Measurements from ENCODE around the gene VSX2.

DNA sequence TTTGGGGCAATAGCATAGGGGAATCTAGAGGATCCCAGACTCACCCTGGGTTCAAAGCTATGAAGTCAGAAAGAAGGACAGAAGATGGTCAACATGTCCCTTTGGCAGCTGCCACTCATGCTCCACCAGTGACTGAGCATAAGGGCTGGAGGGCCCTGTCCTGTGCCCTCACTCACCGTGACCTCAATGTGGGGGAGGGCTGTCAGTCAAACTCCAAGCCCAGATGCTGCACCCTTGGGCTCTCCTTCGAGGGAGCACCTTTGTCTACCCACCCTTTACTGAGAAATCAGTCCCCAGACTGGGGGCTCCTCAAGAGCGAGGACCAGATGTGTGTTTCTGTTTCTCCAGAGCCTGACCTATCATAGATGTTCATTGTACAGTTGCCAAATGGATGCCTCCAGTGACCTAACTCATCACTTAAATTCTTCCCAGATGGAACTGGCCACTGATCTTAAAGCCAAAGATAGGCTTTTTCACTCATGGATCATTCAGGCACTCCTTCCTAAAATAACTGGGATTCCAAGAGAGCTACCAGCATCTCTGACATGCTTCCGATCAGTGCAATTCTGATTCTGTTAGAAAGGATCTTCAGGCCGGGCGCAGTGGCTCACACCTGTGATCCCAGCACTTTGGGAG, 27.2 kb upstream of the VSX2 start:
- TF ChIP-seq, protein P1, sequence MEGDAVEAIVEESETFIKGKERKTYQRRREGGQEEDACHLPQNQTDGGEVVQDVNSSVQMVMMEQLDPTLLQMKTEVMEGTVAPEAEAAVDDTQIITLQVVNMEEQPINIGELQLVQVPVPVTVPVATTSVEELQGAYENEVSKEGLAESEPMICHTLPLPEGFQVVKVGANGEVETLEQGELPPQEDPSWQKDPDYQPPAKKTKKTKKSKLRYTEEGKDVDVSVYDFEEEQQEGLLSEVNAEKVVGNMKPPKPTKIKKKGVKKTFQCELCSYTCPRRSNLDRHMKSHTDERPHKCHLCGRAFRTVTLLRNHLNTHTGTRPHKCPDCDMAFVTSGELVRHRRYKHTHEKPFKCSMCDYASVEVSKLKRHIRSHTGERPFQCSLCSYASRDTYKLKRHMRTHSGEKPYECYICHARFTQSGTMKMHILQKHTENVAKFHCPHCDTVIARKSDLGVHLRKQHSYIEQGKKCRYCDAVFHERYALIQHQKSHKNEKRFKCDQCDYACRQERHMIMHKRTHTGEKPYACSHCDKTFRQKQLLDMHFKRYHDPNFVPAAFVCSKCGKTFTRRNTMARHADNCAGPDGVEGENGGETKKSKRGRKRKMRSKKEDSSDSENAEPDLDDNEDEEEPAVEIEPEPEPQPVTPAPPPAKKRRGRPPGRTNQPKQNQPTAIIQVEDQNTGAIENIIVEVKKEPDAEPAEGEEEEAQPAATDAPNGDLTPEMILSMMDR (optimal IDR thresholded peaks at IDR 0.05 in 1 of 3, IDR thresholded peaks at IDR 0.05 in 1 of 3, conservative IDR thresholded peaks at IDR 0.05 in 1 of 3; ENCODE audit: extremely low read depth in 1 of 3, insufficient read depth in 2 of 3, low read length in 3 of 3), result no peak
- TF ChIP-seq EZH2 (IDR thresholded peaks at IDR 0.05; ENCODE audit: low read length), result no peak

All from keratinocyte (primary cell).